ENCODE data around the gene USP24.

DNA sequence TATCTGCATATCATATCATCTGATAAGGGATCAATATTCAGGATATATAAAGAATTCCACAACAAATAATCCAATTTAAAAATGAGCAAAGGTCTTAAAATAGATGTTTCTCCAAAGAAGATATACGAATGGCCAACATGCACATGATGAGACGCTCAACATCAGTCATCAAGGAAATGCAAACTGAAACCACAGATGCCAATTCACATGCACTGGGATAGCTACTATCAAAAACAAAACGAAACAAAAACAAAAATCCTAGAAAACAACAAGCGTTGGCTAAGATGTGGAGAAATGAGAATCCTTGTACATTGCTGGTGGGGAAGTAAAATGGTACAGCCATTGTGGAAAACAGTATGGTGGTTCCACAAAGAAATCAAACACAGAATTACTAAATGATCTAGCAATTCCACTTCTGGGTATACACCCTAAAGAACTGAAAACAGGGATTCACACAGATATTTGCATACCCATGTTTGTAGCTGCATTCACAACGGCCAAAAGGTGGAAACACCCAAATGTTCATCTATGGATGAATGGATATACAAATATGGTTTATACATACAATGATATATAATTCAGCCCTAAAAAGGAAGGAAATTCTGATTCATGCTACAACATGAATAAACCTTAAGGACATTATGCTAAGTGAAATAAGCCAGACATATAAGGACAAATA lies 96.4 kb downstream of the USP24 start:
- TF ChIP-seq, protein P1, sequence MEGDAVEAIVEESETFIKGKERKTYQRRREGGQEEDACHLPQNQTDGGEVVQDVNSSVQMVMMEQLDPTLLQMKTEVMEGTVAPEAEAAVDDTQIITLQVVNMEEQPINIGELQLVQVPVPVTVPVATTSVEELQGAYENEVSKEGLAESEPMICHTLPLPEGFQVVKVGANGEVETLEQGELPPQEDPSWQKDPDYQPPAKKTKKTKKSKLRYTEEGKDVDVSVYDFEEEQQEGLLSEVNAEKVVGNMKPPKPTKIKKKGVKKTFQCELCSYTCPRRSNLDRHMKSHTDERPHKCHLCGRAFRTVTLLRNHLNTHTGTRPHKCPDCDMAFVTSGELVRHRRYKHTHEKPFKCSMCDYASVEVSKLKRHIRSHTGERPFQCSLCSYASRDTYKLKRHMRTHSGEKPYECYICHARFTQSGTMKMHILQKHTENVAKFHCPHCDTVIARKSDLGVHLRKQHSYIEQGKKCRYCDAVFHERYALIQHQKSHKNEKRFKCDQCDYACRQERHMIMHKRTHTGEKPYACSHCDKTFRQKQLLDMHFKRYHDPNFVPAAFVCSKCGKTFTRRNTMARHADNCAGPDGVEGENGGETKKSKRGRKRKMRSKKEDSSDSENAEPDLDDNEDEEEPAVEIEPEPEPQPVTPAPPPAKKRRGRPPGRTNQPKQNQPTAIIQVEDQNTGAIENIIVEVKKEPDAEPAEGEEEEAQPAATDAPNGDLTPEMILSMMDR (conservative IDR thresholded peaks at IDR 0.05) = no peak
- TF ChIP-seq ZFX (IDR thresholded peaks at IDR 0.05) = no peak

Data from C4-2B (cell line).